ENCODE results near the gene CACNA2D1.

CACNA2D1 gene

DNA sequence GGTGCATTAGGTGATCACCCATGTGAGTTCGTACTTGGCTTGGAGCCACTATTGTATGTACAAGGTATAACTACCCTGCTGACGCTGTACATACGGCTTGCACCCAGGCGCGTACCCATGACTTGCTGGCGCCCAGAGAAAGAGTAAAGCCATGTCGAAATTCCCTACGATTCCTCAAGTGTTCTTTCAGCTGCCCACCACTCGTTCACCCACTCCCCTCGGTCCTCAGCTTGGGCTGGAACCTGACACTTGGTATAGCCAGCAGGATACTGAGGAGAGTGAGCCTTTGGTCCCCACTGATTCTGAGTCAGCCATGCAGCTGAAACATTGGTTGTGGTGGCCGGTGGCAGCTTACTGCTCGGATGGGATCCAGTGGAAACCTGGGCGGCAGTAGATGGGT is 241.5 kb downstream of the CACNA2D1 start:
- no peak for TF ChIP-seq ZFX (IDR thresholded peaks at IDR 0.05; ENCODE audit: borderline replicate concordance)
- TF ChIP-seq, protein P1, sequence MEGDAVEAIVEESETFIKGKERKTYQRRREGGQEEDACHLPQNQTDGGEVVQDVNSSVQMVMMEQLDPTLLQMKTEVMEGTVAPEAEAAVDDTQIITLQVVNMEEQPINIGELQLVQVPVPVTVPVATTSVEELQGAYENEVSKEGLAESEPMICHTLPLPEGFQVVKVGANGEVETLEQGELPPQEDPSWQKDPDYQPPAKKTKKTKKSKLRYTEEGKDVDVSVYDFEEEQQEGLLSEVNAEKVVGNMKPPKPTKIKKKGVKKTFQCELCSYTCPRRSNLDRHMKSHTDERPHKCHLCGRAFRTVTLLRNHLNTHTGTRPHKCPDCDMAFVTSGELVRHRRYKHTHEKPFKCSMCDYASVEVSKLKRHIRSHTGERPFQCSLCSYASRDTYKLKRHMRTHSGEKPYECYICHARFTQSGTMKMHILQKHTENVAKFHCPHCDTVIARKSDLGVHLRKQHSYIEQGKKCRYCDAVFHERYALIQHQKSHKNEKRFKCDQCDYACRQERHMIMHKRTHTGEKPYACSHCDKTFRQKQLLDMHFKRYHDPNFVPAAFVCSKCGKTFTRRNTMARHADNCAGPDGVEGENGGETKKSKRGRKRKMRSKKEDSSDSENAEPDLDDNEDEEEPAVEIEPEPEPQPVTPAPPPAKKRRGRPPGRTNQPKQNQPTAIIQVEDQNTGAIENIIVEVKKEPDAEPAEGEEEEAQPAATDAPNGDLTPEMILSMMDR (IDR thresholded peaks at IDR 0.05): no peak

DNA sequence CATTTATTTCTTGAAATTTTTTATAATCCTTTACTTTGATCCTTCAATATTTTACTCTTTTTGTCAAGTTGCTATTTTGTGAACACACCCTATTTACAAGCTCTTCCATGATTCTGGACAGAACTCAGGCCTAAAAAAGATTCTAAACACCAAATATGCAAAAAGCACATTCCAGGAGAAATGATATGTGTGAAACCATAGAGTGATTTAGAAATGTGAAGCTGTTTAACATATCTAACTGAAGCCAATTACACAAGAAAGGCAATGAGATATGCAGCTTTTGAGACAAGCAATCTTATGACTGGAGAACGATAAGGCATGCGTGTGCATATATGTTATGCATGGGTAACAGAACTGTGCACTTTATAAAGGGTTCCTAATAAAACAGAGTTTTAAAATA is 243.0 kb downstream of the CACNA2D1 start:
- TF ChIP-seq, protein P1 (IDR thresholded peaks at IDR 0.05): no peak
- TF ChIP-seq ZFX (IDR thresholded peaks at IDR 0.05; ENCODE audit: borderline replicate concordance): no peak

More for the DNA sequence above, 241.5 kb downstream of the CACNA2D1 start:
- no peak overlapping the region for H3K27ac ChIP-seq

DNA sequence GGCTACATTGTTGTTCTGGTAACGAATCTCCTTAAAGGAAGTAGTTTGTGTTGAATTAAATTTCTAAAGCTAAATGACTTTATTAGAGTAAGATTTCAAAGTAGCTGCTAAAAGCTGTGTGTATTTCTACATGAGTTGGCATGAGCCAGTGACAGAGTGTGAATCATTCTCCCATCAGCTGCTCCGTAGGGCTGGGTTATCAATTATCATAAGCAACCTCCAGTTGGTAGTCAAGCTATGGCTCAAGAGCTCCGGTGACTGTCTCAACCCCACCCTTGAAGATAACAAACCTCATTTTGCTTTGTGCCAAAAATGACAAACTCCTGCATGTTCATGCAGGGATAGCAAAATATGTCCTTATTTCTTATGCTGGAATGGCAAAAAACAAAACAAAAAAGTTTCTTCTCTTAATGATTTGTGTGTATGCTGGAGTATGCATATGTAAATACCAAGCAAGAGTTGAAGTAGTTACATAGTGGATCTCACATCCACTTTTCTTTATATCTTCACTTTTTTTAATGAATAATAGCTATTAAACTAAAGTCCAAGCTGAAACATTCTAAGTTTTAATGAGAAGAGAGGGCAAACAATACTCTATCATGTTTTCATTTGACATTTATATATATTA is 249.4 kb downstream of the CACNA2D1 start:
- no peak overlapping the region for H3K27ac ChIP-seq
- TF ChIP-seq, protein P1 (IDR thresholded peaks at IDR 0.05): no peak
- TF ChIP-seq ZFX (IDR thresholded peaks at IDR 0.05; ENCODE audit: borderline replicate concordance): no peak

More for the DNA sequence above, 243.0 kb downstream of the CACNA2D1 start:
- no peak overlapping the region for H3K27ac ChIP-seq

DNA sequence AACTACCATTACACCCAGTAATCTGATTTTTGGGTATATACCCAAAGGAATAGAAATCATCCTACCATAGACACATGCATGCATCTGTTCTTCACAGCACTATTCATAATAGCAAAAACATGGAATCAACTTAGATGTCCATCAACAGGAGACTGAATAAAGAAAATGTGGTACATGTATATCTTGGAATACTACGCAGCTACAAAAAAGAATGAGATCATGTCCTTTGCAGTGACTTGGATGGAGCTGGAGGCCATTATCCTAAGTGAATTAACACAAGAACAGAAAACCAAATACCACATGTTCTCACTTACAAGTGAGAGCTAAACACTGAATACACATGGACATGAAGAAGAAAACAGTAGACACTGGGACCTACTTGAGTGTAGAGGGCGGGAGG is 254.9 kb downstream of the CACNA2D1 start:
- TF ChIP-seq ZFX (IDR thresholded peaks at IDR 0.05; ENCODE audit: borderline replicate concordance): no peak
- TF ChIP-seq, protein P1 (IDR thresholded peaks at IDR 0.05): no peak
- H3K27ac ChIP-seq: no peak overlapping the region

DNA sequence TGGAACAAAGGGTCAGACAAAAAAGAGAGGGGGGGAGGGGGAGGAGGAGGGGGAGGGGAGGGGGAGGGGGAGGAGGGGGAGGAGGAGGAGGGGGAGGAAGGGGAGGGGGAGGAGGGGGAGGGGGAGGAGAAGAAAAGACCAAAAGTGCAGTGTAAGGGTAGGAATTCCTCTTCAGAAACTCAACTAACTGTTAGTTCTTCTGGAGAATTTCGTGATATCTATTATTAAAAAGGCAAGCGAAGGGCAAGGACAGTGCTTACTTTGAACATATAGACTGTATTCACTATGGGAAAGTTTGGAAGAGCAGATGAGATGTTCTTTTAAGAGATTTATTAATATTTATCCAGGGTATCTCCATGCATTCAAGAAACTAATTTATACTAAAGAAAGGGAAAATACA is 258.1 kb downstream of the CACNA2D1 start:
- H3K27ac ChIP-seq: no peak overlapping the region
- TF ChIP-seq ZFX (IDR thresholded peaks at IDR 0.05; ENCODE audit: borderline replicate concordance): no peak
- TF ChIP-seq, protein P1 (IDR thresholded peaks at IDR 0.05): no peak

DNA sequence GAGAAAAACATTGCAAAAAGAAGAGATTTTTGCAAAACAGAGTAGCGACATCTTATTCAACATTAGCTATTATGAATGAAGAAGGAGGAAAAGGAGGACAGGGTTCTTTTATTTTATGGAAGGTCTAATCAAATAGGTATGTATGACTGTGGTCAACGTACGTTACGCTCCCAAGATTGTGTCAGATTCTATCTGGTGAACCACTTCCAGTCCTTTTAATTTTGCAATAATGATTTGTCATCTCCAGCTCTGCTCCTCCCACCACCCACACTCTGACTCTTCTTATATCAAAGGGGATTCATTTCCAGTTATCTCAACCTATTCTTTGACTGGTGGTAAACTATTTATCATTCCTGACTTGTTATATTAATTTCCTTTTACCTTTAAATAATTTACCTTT is 259.9 kb downstream of the CACNA2D1 start:
- TF ChIP-seq, protein P1 (IDR thresholded peaks at IDR 0.05): no peak
- no peak for TF ChIP-seq ZFX (IDR thresholded peaks at IDR 0.05; ENCODE audit: borderline replicate concordance)
- no peak overlapping the region for H3K27ac ChIP-seq

DNA sequence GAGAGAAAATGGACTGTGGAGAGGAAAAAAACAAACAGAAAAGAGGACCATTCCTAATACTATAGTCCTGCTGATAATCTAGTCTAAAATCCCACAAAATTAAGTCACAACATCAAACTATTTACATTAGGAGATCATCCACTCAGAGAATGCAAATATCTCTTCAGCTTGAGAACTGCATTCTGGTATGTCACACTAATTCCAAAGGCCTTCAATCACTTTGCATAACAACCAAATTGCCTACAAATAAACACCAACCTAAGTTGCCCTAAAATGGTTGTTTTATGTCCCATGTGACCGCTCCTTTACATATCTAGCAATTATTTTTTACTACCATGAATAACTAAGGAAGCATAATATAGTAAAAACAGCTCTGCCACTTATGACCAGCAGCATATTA is 264.3 kb downstream of the CACNA2D1 start:
- no peak for TF ChIP-seq ZFX (IDR thresholded peaks at IDR 0.05; ENCODE audit: borderline replicate concordance)
- TF ChIP-seq, protein P1 (IDR thresholded peaks at IDR 0.05): no peak
- H3K27ac ChIP-seq: no peak overlapping the region

Measured in 22Rv1 (cell line).